HG03342 (cell line): ENCODE measurements around the gene TAF6.
A peak's percentile ranks its signal among the peaks of the same experiment; 100 is the strongest.

ENCODE experiments used
- ATAC-seq: cut with Tn5 transposase; IDR thresholded peaks from one replicate; pipeline ENCODE4 v1.9.1; 2021; ENCODE audit warnings: mild to moderate bottlenecking, moderate library complexity; ENCODE audit not compliant: unreplicated experiment

TAF6 gene

GRCh38 chr7:100119072-100119969, at the start of gene TAF6, which contains the start of gene CNPY4:
TAF6 (minus strand) TSS chr7:100119358; CDS start chr7:100114209, 5,149 bp downstream.
CNPY4 (plus strand) TSS chr7:100119634; CDS start chr7:100119745, 111 bp downstream.
- peak; percentile 60 for ATAC-seq

- ATAC-seq, result no peak
These were observed 48.8 kb upstream of the TAF6 start for GRCh38 chr7:100167912-100168323.

GRCh38 chr7:100166970-100167911, 48.1 kb upstream of the TAF6 start:
- no peak for ATAC-seq

- no peak for ATAC-seq
These were observed 47.3 kb upstream of the TAF6 start for GRCh38 chr7:100166317-100166940.

- ATAC-seq, result no peak
These were observed 44.7 kb upstream of the TAF6 start for GRCh38 chr7:100163871-100164270.

GRCh38 chr7:100163006-100163531, 43.9 kb upstream of the TAF6 start:
- ATAC-seq, result no peak

GRCh38 chr7:100160067-100160466, 40.9 kb upstream of the TAF6 start:
- no peak for ATAC-seq

- no peak for ATAC-seq
These were observed 40.0 kb upstream of the TAF6 start for GRCh38 chr7:100159099-100159623.

GRCh38 chr7:100158229-100159098, 39.3 kb upstream of the TAF6 start, which contains the start of gene TRAPPC14:
TRAPPC14 (minus strand) TSS chr7:100158723; CDS start chr7:100158499, 224 bp downstream.
- peak; percentile 69 for ATAC-seq

- no peak for ATAC-seq
These were observed 38.4 kb upstream of the TAF6 start for GRCh38 chr7:100157334-100158228.

- no peak for ATAC-seq
These were observed 37.8 kb upstream of the TAF6 start for GRCh38 chr7:100157069-100157333.

GRCh38 chr7:100156331-100157068, 37.3 kb upstream of the TAF6 start:
- no peak for ATAC-seq

- no peak for ATAC-seq
These were observed 36.6 kb upstream of the TAF6 start for GRCh38 chr7:100155553-100156317.

- no peak for ATAC-seq
These were observed 35.7 kb upstream of the TAF6 start for GRCh38 chr7:100154651-100155491.

GRCh38 chr7:100153708-100154535, 34.8 kb upstream of the TAF6 start:
- no peak for ATAC-seq
